HepG2 (cell line): ENCODE measurements around the gene NUDT14. TPM values are rescaled to one million over a fixed set of nuclear protein-coding genes. Genes with fewer than 3 reads are reported as not detected.

Source experiments
- CERS6 ChIP-seq: sonication (generic); formaldehyde crosslinking; IDR thresholded peaks from 2 replicates; pipeline ENCODE4 v1.5.0; 2020; ENCODE audit warnings: missing genetic modification reagents
- NFE2 ChIP-seq: sonication (generic); formaldehyde crosslinking; IDR thresholded peaks from 2 replicates; pipeline ENCODE4 v1.4.0; 2020; ENCODE audit warnings: missing genetic modification reagents
- ZBTB7B ChIP-seq: sonication (generic); formaldehyde crosslinking; IDR thresholded peaks from 2 replicates; pipeline ENCODE4 v1.4.0; 2020; ENCODE audit warnings: missing genetic modification reagents
- ZNF503 ChIP-seq: sonication (generic); formaldehyde crosslinking; IDR thresholded peaks from 2 replicates; pipeline ENCODE4 v1.4.0; 2020; ENCODE audit warnings: missing genetic modification reagents
- ZNF512B ChIP-seq: sonication (generic); formaldehyde crosslinking; IDR thresholded peaks from 2 replicates; pipeline ENCODE4 v1.5.1; 2020; ENCODE audit warnings: missing genetic modification reagents, mild to moderate bottlenecking, borderline replicate concordance
- ZNF530 ChIP-seq: sonication (generic); formaldehyde crosslinking; IDR thresholded peaks from 2 replicates; pipeline ENCODE4 v1.5.0; 2020; ENCODE audit warnings: low read depth, mild to moderate bottlenecking, missing genetic modification reagents
- ZNF547 ChIP-seq: sonication (generic); formaldehyde crosslinking; IDR thresholded peaks from 2 replicates; pipeline ENCODE4 v1.5.1; 2020; ENCODE audit warnings: mild to moderate bottlenecking, missing genetic modification reagents
- ZNF776 ChIP-seq: sonication (generic); formaldehyde crosslinking; IDR thresholded peaks from 2 replicates; pipeline ENCODE4 v1.4.0; 2020; ENCODE audit warnings: mild to moderate bottlenecking, missing genetic modification reagents
- polyA plus RNA-seq, 8 experiments: library from polyadenylated mRNA; depleted of rRNA in 3 of 8; stranded (reverse) in 7 of 8; unstranded in 1 of 8; fragments of >200 nt; fragmentation: Illumina TruSeq in 4 of 8; extraction: Trizol in 4 of 8; gene quantifications; 2 replicates each; pipeline versions ENCODE4 v1.2.1 to v1.2.3, GENCODE V29; 2011 to 2016; ENCODE audit warnings: low read depth in 4 of 8, missing spikeins in 1 of 8, mixed read lengths in 1 of 8; ENCODE audit not compliant: insufficient read depth in 1 of 8
- total RNA-seq, 5 experiments: library from RNA; depleted of rRNA; stranded (reverse); fragments of >200 nt; fragmentation: Illumina TruSeq; extraction: Trizol; gene quantifications; 2 replicates each; pipeline ENCODE4 v1.2.3, GENCODE V29; 2016; ENCODE audit warnings: low read depth in 1 of 5

The NUDT14 gene
- total and polyA plus RNA-seq, 2 of the 13 experiments (the other 11 are each of a cell fraction or from before 2014, with no cell fraction given) = 5.8 to 6.1 TPM

GRCh38 chr14:105227346-105227745 is 46.2 kb upstream of the NUDT14 start (continued):
- TF ChIP-seq CERS6 (CRISPR knock-in tag) (no peak), ZNF547 (CRISPR knock-in tag) (no peak), ZNF776 (CRISPR knock-in tag) (no peak), NFE2 (CRISPR knock-in tag) (no peak), ZBTB7B (no peak), ZNF512B (CRISPR knock-in tag) (no peak), ZNF530 (CRISPR knock-in tag) (no peak), ZNF503 (CRISPR knock-in tag) (no peak)
